Neural progenitor cell (in vitro differentiated cells): Measurements from ENCODE around the gene OCA2. TPM values are rescaled to one million over a fixed set of nuclear protein-coding genes. Genes with fewer than 3 reads are reported as not detected.

ENCODE experiments used
- DNase-seq: peaks from one replicate; pipeline ENCODE4 v3.0.0-alpha.2; 2016; ENCODE audit warnings: low spot score
- H2AFZ ChIP-seq: fragments of 200-600 bp; sonication (generic); replicated peaks from 2 replicates; pipeline ENCODE4 v1.6.1; 2016; ENCODE audit warnings: antibody characterized with exemption
- H3F3A ChIP-seq: fragments of 200-600 bp; sonication (generic); 2 replicates; pipeline ENCODE4 v1.6.1; 2016; ENCODE audit warnings: antibody characterized with exemption, low read depth
- H3K27ac ChIP-seq: fragments of 200-600 bp; sonication (generic); 2 replicates; pipeline ENCODE4 v1.5.1; 2016; ENCODE audit warnings: mild to moderate bottlenecking
- H3K27me3 ChIP-seq: fragments of 200-600 bp; sonication (generic); 2 replicates; pipeline ENCODE4 v1.6.1; 2016; ENCODE audit warnings: mild to moderate bottlenecking, moderate library complexity
- H3K36me3 ChIP-seq: fragments of 200-600 bp; sonication (generic); 2 replicates; pipeline ENCODE4 v1.5.1; 2016
- H3K4me1 ChIP-seq: fragments of 200-600 bp; sonication (generic); 2 replicates; pipeline ENCODE4 v1.6.1; 2016; ENCODE audit warnings: mixed run types
- H3K4me2 ChIP-seq: fragments of 200-600 bp; sonication (generic); 2 replicates; pipeline ENCODE4 v1.6.1; 2016
- H3K4me3 ChIP-seq: fragments of 200-600 bp; sonication (generic); 2 replicates; pipeline ENCODE4 v1.5.1; 2016
- H3K79me2 ChIP-seq: fragments of 200-600 bp; sonication (generic); 2 replicates; pipeline ENCODE4 v1.6.1; 2016; ENCODE audit warnings: low read depth
- H3K9ac ChIP-seq: fragments of 200-600 bp; sonication (generic); 2 replicates; pipeline ENCODE4 v1.6.1; 2016
- H3K9me3 ChIP-seq: fragments of 200-600 bp; sonication (generic); 2 replicates; pipeline ENCODE4 v1.5.1; 2016; ENCODE audit warnings: low read depth
- H4K20me1 ChIP-seq: fragments of 200-600 bp; sonication (generic); 2 replicates; pipeline ENCODE4 v1.6.1; 2016; ENCODE audit warnings: low read depth
- H3K27ac Mint-ChIP-seq: 3 replicates; pipeline ENCODE4 v1.8.0; 2021; ENCODE audit warnings: mixed read lengths
- H3K27me3 Mint-ChIP-seq: 2 replicates; pipeline ENCODE4 v1.8.0; 2022; ENCODE audit warnings: low read depth, mild to moderate bottlenecking, inconsistent platforms, moderate library complexity, mixed read lengths; ENCODE audit not compliant: insufficient read depth
- H3K36me3 Mint-ChIP-seq: 3 replicates; pipeline ENCODE4 v1.8.0; 2021; ENCODE audit warnings: mixed read lengths
- H3K4me1 Mint-ChIP-seq: 3 replicates; pipeline ENCODE4 v1.8.0; 2021; ENCODE audit warnings: mixed read lengths
- H3K4me3 Mint-ChIP-seq: 3 replicates; pipeline ENCODE4 v1.8.0; 2021; ENCODE audit warnings: mild to moderate bottlenecking, moderate library complexity, mixed read lengths
- H3K9me3 Mint-ChIP-seq: 3 replicates; pipeline ENCODE4 v1.8.0; 2020; ENCODE audit warnings: mixed read lengths
- CTCF ChIP-seq: fragments of 200-600 bp; sonication (generic); IDR thresholded peaks from 2 replicates; pipeline ENCODE4 v1.5.1; 2017; ENCODE audit warnings: antibody characterized with exemption, mild to moderate bottlenecking
- EZH2 ChIP-seq: fragments of 200-600 bp; sonication (generic); IDR thresholded peaks from 2 replicates; pipeline ENCODE4 v1.6.1; 2017; ENCODE audit warnings: antibody characterized with exemption, mild to moderate bottlenecking, moderate library complexity
- EZH2phosphoT487 ChIP-seq: fragments of 200-600 bp; sonication (generic); IDR thresholded peaks from 2 replicates; pipeline ENCODE4 v1.6.1; 2017; ENCODE audit warnings: antibody characterized with exemption
- total RNA-seq: library from RNA; depleted of rRNA; stranded (reverse); fragments of >200 nt; gene quantifications from 2 replicates; pipeline ENCODE4 v1.2.3, GENCODE V29; 2015; ENCODE audit warnings: low replicate concordance

OCA2 gene
- total RNA-seq, 1 donor from 2014 or later = 1.0 TPM

GRCh38 chr15:28079313-28079969, 19.7 kb downstream of the OCA2 start:
- H3K9ac ChIP-seq = no peak overlapping the region
- H3K79me2 ChIP-seq = no peaks in the 10 kb centered on the region
- no peak for DNase-seq
- no peak for TF ChIP-seq CTCF
- no peak for TF ChIP-seq EZH2phosphoT487
- no peak for TF ChIP-seq EZH2
- H3K4me1 ChIP-seq = peaks cover 6% of the 10 kb centered on the region
- Mint-ChIP-seq H3K27me3 (peaks cover 7% of the 10 kb centered on the region), H3K27ac (no peak overlapping the region), H3K4me3 (no peak overlapping the region), H3K9me3 (no peaks in the 10 kb centered on the region), H3K4me1 (peaks cover 5% of the 10 kb centered on the region), H3K36me3 (no peaks in the 10 kb centered on the region)
- H3K27ac ChIP-seq = no peak overlapping the region
- no peaks in the 10 kb centered on the region for H3K27me3 ChIP-seq
- no peaks in the 10 kb centered on the region for H3F3A ChIP-seq
- H2AFZ ChIP-seq = no peak overlapping the region
- H3K36me3 ChIP-seq = no peaks in the 10 kb centered on the region
- H3K4me3 ChIP-seq = no peak overlapping the region
- H4K20me1 ChIP-seq = no peaks in the 10 kb centered on the region
- H3K4me2 ChIP-seq = no peak overlapping the region
- no peaks in the 10 kb centered on the region for H3K9me3 ChIP-seq

DNA sequence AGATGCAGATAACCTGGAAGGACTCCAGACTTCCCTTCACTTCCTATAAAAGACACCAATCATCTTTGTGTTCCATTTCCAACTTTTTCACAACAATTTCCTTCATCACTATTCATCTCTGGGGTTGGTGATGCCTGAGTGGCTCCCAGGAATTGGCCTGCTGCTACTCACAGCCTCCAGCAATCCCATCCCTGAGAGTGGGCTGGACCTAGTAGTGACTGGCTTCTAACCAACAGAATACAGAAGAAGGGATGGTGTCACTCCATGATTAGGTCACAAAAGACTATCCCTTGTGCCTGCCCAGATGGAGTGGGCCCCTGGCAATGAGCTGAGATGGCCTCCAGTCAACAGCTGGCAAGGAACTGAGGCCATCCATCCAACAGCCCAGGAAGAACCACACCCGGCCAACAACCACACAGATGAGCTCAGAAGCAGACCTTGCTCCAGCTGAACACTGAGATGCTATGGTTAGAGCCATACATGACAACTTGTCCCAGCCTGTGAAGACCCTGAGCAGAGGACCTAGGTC, 20.9 kb downstream of the OCA2 start:
- Mint-ChIP-seq H3K27me3 (peaks cover 7% of the 10 kb centered on the region), H3K36me3 (no peaks in the 10 kb centered on the region), H3K9me3 (peaks cover 5% of the 10 kb centered on the region), H3K27ac (no peak overlapping the region), H3K4me1 (peaks cover 5% of the 10 kb centered on the region), H3K4me3 (no peak overlapping the region)
- TF ChIP-seq CTCF = no peak
- no peak for TF ChIP-seq EZH2phosphoT487
- TF ChIP-seq EZH2 = no peak
- Histone ChIP-seq H3K9ac (no peak overlapping the region), H3K27ac (no peak overlapping the region), H3K27me3 (no peaks in the 10 kb centered on the region), H3K9me3 (no peaks in the 10 kb centered on the region), H3K4me1 (peaks cover 6% of the 10 kb centered on the region), H3K4me3 (no peak overlapping the region), H3F3A (no peaks in the 10 kb centered on the region), H3K79me2 (no peaks in the 10 kb centered on the region), H3K36me3 (no peaks in the 10 kb centered on the region), H3K4me2 (no peak overlapping the region), H2AFZ (no peak overlapping the region), H4K20me1 (no peaks in the 10 kb centered on the region)
- DNase-seq = no peak

DNA sequence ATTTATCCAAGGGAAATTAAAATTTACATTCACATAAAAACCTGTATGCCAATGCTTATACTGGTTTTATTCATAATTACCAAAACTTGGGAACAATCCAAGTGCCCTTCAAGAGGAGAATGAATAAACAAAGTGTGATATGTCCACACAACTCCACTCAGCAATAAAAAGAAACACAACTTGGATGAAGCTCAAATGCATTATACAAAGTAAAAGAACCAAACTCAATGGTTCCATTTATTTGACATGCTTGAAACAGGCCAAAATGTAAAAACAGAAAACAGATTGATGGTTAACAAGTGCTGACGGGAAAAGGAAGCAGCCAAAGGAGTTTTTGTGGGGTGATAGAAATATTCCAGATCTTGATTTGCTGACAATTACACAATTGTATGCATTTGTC, 23.5 kb downstream of the OCA2 start:
- Histone ChIP-seq H3K79me2 (no peaks in the 10 kb centered on the region), H3K4me2 (no peak overlapping the region), H3K4me1 (peaks cover 6% of the 10 kb centered on the region), H3K4me3 (no peak overlapping the region), H3K9ac (no peak overlapping the region), H3F3A (no peaks in the 10 kb centered on the region), H4K20me1 (no peaks in the 10 kb centered on the region), H3K27ac (no peak overlapping the region), H3K27me3 (no peaks in the 10 kb centered on the region), H3K36me3 (no peaks in the 10 kb centered on the region), H2AFZ (no peak overlapping the region), H3K9me3 (peaks cover 4% of the 10 kb centered on the region)
- H3K36me3 Mint-ChIP-seq = no peaks in the 10 kb centered on the region
- peaks cover 12% of the 10 kb centered on the region for H3K9me3 Mint-ChIP-seq
- peaks cover 5% of the 10 kb centered on the region for H3K4me1 Mint-ChIP-seq
- H3K27ac Mint-ChIP-seq = no peak overlapping the region
- no peak for DNase-seq
- no peak overlapping the region for H3K4me3 Mint-ChIP-seq
- TF ChIP-seq EZH2phosphoT487 (no peak), CTCF (no peak), EZH2 (no peak)
- H3K27me3 Mint-ChIP-seq = peaks cover 5% of the 10 kb centered on the region
